Retinal pigment epithelial cell (primary cell): ENCODE results near the gene HAUS8.
A peak's percentile ranks its signal among the peaks of the same experiment; 100 is the strongest.

Experiments
- DNase-seq: peaks from one replicate; pipeline ENCODE4 v3.0.0-alpha.2; 2010; ENCODE audit warnings: low read depth
- H3K4me3 ChIP-seq: 2 replicates; pipeline ENCODE4 v1.5.1; 2011; ENCODE audit warnings: mild to moderate bottlenecking, low read length, control low read depth, moderate library complexity
- TF ChIP-seq, protein P1 (sequence below): conservative IDR thresholded peaks from 2 replicates; pipeline ENCODE4 v1.5.1; 2011; ENCODE audit warnings: low read depth, low read length, control low read depth, inconsistent platforms

The HAUS8 gene

DNA sequence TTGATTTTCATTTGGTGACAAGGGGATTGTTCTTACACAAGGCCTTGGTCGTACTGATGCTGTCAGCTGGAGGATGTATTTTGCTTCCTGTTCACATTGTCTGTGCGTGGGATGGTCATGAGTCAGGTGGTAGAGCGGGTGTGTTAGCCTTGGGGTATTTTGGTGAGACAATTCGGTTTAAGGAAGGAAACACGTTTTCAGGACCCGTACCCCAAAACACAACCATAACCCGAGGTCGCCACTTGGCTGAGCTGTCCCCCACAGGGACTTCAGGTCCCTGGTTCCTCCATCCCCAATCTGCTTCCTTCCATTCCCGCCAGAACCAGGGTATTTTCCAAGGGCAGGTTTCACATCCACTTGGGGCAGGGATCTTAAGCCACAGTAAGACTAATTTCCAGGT lies 15.3 kb upstream of the HAUS8 start:
- no peak for DNase-seq

DNA sequence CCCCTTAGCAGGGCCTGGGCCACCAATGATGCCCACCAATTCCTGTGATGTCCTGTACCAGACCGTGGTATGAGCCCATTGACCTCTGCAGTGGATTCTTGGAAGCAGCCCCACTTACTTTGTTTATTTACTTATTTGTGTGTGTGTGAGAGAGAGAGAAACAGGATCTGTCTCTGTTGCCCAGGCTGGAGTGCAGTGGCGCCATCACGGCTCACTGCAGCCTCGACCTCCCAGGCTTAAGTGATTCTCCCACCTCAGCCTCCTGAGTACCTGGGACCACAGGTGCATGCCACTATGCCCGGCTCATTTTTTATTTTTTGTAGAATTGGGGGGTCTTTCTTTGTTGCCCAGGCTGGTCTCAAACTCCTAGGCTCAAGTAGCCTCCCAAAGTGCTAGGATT lies 13.3 kb upstream of the HAUS8 start:
- H3K4me3 ChIP-seq = no peak overlapping the region
- DNase-seq = no peak
- TF ChIP-seq, protein P1, sequence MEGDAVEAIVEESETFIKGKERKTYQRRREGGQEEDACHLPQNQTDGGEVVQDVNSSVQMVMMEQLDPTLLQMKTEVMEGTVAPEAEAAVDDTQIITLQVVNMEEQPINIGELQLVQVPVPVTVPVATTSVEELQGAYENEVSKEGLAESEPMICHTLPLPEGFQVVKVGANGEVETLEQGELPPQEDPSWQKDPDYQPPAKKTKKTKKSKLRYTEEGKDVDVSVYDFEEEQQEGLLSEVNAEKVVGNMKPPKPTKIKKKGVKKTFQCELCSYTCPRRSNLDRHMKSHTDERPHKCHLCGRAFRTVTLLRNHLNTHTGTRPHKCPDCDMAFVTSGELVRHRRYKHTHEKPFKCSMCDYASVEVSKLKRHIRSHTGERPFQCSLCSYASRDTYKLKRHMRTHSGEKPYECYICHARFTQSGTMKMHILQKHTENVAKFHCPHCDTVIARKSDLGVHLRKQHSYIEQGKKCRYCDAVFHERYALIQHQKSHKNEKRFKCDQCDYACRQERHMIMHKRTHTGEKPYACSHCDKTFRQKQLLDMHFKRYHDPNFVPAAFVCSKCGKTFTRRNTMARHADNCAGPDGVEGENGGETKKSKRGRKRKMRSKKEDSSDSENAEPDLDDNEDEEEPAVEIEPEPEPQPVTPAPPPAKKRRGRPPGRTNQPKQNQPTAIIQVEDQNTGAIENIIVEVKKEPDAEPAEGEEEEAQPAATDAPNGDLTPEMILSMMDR = no peak

More for the DNA sequence above, 15.3 kb upstream of the HAUS8 start:
- TF ChIP-seq, protein P1 = no peak
- no peak overlapping the region for H3K4me3 ChIP-seq

DNA sequence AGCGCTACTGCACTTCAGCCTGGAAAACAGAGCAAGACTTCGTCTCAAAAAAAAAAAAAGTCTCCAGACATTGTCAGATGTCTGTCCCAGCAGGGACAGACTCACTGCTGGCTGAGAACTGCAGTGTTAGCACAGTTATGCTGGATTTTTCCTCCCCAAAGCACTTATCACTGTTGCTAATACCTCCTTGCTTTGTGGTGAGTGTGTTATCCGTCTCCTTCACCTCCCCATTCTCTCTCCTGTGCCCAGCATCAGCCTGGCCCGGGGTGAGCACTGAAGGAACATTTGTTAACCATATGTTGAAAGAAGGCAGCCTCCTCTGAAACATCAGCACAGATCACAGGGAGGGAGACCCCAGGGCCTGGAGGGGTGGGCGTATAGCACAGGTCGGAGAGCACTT lies 11.6 kb upstream of the HAUS8 start:
- H3K4me3 ChIP-seq = no peak overlapping the region
- TF ChIP-seq, protein P1 = no peak
- no peak for DNase-seq

DNA sequence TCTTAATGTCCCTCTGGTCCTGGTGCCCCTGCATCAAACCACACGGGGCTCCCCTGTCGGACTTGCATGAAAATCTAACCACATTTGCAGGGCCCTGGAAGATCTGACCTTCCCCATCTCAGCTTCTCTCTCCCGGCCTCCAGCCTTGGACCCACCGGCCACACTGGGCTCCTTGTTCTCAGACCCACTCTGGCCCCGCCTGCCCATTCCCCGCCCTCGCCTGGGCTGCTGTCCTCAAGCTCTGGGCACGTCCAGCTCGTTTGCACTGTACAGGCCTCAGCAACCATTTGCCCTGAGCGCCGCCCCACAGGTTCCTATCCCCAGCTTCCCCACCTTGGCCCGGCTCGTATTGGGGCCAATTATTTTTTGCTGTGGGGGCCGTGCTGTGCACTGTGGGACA lies 10.9 kb upstream of the HAUS8 start:
- no peak for DNase-seq
- TF ChIP-seq, protein P1 = no peak
- no peak overlapping the region for H3K4me3 ChIP-seq

DNA sequence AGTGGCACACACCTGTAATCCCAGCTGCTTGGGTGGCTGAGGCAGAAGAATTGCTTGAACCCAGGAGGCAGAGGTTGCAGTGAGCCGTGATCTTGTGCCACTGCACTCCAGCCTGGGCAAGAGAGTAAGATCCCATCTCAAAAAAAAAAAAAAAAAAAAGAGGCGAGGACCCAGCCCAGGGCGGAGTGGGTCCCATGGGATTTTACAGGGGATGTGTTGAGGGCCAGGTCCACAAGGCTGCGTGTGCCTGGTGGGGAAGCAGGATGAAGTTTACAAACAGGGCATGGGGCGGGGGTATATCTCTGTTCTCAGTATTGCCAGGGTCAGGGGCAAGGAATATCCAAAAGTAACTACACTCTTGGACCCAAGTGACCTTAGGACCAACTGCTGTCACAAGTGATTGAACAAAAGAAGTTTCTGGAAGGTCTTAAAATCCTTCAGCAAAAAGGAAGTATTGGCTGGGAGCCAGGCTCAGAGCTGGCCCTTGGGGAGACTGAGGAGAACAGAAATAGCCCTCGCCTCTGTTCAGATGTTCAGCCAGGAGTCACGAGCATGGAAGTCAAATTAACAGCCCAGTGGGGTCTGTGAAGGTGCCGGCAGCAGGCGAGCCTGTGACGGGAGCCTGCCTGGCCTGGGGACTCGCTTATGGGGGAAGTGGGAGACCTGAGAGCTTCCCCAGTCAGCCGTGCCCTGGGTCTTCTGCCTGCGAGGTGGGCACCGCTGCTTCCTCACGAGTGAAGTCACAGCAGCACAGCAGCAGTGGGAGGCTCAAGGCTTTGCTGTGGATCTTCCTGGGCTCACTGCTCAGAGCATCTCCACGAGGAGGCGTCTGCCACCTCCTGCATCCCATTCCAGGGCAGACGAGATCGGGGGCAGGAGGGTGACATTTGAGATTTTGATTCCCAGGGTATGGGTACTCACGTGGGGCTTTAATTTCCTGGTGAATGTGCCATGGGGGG lies 6.7 kb upstream of the HAUS8 start:
- H3K4me3 ChIP-seq = no peak overlapping the region
- TF ChIP-seq, protein P1 = no peak
- DNase-seq = no peak

DNA sequence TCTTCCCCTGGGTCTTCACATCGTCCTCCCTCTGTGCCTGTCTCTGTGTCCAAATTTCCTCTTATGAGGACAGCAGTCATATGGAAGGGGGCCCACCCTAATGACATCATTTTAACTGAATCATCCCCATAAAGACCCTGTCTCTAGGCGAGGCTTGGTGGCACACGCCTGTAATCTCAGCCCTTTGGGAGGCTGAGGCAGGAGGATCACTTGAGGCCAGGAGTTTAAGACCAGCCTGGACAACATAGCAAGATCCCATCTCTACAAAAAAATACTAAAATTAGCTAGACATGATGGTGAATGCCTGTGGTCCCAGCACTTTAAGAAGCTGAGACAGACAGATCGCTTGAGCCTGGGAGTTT lies 5.2 kb upstream of the HAUS8 start:
- H3K4me3 ChIP-seq = peak overlapping the region; percentile 23
- DNase-seq = no peak
- TF ChIP-seq, protein P1 = no peak

DNA sequence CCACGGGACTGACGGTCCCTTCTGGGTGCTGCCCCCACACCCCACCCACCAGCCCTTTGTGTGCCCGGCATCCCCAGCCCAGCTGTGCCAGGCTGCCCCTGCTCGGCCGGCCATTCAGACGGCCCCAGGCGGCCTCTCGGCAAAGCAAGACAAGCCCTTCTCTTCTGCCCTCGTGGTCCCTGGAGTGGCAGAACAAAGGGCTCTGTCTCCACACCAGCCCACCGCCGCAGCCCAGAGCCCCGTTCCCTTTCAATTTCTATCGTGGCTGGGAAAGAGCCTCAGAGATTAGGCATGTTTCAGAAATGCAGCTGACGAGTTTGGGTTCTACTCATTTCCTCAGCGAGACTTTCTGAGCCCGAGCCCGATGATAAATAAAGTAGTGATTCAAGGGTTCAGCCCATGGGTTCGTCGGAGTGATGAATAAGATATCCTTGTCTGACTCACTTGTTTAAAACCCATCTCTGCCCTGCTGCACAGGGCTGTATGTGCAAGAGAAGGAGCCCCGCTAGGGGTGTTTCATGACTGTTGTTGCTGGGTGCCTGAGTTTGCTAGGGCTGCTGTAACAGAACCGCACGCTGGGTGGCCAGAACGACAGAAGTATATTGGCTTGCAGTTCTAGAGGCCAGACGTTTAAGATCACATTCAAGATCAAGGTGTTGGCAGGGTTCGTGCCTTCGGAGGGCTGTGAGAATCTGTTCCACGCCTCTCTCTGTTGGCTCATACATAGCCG lies 4.6 kb upstream of the HAUS8 start:
- TF ChIP-seq, protein P1 = peak; percentile 75
- H3K4me3 ChIP-seq = peak overlapping the region; percentile 41
- DNase-seq = peak; percentile 78
